CD14-positive monocyte (primary cell): Measurements from ENCODE around the gene EYA4. TPM values are rescaled to one million over a fixed set of nuclear protein-coding genes. Genes with fewer than 3 reads are reported as not detected.

Experiments
- DNase-seq, 3 donors: peaks; one replicate each; pipeline ENCODE4 v3.0.0-alpha.2; 2011 to 2022
- H2AFZ ChIP-seq: 2 replicates; pipeline ENCODE4 v1.6.0; 2012; ENCODE audit warnings: mild to moderate bottlenecking, low read depth, low read length, inconsistent platforms; ENCODE audit not compliant: insufficient read depth, poor library complexity, severe bottlenecking
- H3K27ac ChIP-seq, 2 donors: 1 replicate in 1 of 2; 2 replicates in 1 of 2; pipeline ENCODE4 v1.5.1; 2012 to 2013; ENCODE audit warnings: low read length in 2 of 2, control low read depth in 1 of 2, inconsistent platforms in 1 of 2, low read depth in 1 of 2, mild to moderate bottlenecking in 1 of 2
- H3K27me3 ChIP-seq, 2 donors: one replicate each; pipeline versions ENCODE4 v1.6.0 to v1.6.1; 2011 to 2013; ENCODE audit warnings: low read length in 2 of 2; ENCODE audit not compliant: control insufficient read depth in 2 of 2, insufficient read depth in 2 of 2
- H3K36me3 ChIP-seq, 2 donors: replicated peaks in 1 of 2; 1 replicate in 1 of 2; 2 replicates in 1 of 2; pipeline versions ENCODE4 v1.5.1 to v1.6.1; 2012 to 2013; ENCODE audit warnings: low read length in 2 of 2, control low read depth in 1 of 2, inconsistent platforms in 1 of 2, mild to moderate bottlenecking in 1 of 2; ENCODE audit not compliant: insufficient read depth in 2 of 2, control insufficient read depth in 1 of 2
- H3K4me1 ChIP-seq, 2 donors: 1 replicate in 1 of 2; 2 replicates in 1 of 2; pipeline versions ENCODE4 v1.5.1 to v1.6.1; 2012 to 2013; ENCODE audit warnings: low read length in 2 of 2, control low read depth in 1 of 2, inconsistent platforms in 1 of 2, mild to moderate bottlenecking in 1 of 2, moderate library complexity in 1 of 2; ENCODE audit not compliant: insufficient read depth in 2 of 2, control insufficient read depth in 1 of 2
- H3K4me2 ChIP-seq: replicated peaks from 2 replicates; pipeline ENCODE3; 2012; ENCODE audit warnings: low read length, moderate library complexity, mild to moderate bottlenecking; ENCODE audit not compliant: poor library complexity, severe bottlenecking; ENCODE audit errors: extremely low read depth
- H3K4me3 ChIP-seq, 3 experiments: fragments of 200-600 bp in 1 of 3; sonication (generic) in 1 of 3; replicated peaks in 1 of 3; 1 replicate in 2 of 3; 2 replicates in 1 of 3; pipeline ENCODE4 v1.5.1; 2011 to 2013; ENCODE audit warnings: low read length in 3 of 3, mild to moderate bottlenecking in 3 of 3, control low read depth in 2 of 3, low read depth in 2 of 3, inconsistent platforms in 1 of 3, moderate library complexity in 1 of 3
- H3K79me2 ChIP-seq: 2 replicates; pipeline ENCODE4 v1.6.0; 2012; ENCODE audit warnings: mild to moderate bottlenecking, control low read depth, inconsistent platforms, low read length, moderate library complexity; ENCODE audit not compliant: insufficient read depth
- H3K9ac ChIP-seq: 2 replicates; pipeline ENCODE4 v1.6.0; 2017; ENCODE audit warnings: low read length, mild to moderate bottlenecking; ENCODE audit not compliant: insufficient read depth, poor library complexity, severe bottlenecking
- H3K9me3 ChIP-seq, 2 donors: replicated peaks in 1 of 2; 1 replicate in 1 of 2; 2 replicates in 1 of 2; pipeline versions ENCODE4 v1.5.1 to v1.6.1; 2012 to 2013; ENCODE audit warnings: low read length in 2 of 2, control low read depth in 1 of 2; ENCODE audit not compliant: control insufficient read depth in 1 of 2, insufficient read depth in 1 of 2
- H4K20me1 ChIP-seq: 2 replicates; pipeline ENCODE4 v1.6.0; 2012; ENCODE audit warnings: mild to moderate bottlenecking, low read length, control low read depth, moderate library complexity; ENCODE audit not compliant: insufficient read depth
- H3K27ac Mint-ChIP-seq, 7 donors: one replicate each; pipeline ENCODE4 v1.8.0; 2020; ENCODE audit warnings: mild to moderate bottlenecking in 7 of 7, mixed read lengths in 7 of 7, moderate library complexity in 6 of 7, inconsistent platforms in 2 of 7
- H3K27me3 Mint-ChIP-seq, 3 donors: one replicate each; pipeline ENCODE4 v1.8.0; 2021 to 2022; ENCODE audit warnings: low read depth in 3 of 3, mild to moderate bottlenecking in 3 of 3, mixed read lengths in 3 of 3, moderate library complexity in 3 of 3, inconsistent platforms in 1 of 3
- H3K36me3 Mint-ChIP-seq, 2 donors: one replicate each; pipeline ENCODE4 v1.8.0; 2020; ENCODE audit warnings: mixed read lengths in 2 of 2, inconsistent platforms in 1 of 2, mild to moderate bottlenecking in 1 of 2
- H3K4me1 Mint-ChIP-seq: one replicate; pipeline ENCODE4 v1.8.0; 2020; ENCODE audit warnings: mild to moderate bottlenecking, mixed read lengths
- H3K4me3 Mint-ChIP-seq, 2 donors: one replicate each; pipeline ENCODE4 v1.8.0; 2020; ENCODE audit warnings: mild to moderate bottlenecking in 2 of 2, mixed read lengths in 2 of 2, moderate library complexity in 1 of 2
- H3K9me3 Mint-ChIP-seq, 7 donors: one replicate each; pipeline ENCODE4 v1.8.0; 2020 to 2022; ENCODE audit warnings: mixed read lengths in 7 of 7, mild to moderate bottlenecking in 6 of 7, moderate library complexity in 6 of 7, inconsistent platforms in 2 of 7
- WGBS: methylation state at CpG from one replicate; pipeline ENCODE4 v1.1.5; 2013; ENCODE audit warnings: missing lambda C conversion rate; ENCODE audit not compliant: insufficient coverage; 5-methylcytosine and 5-hydroxymethylcytosine counted together
- intact Hi-C, 2 donors: fragments of 100-400 bp; cut with micrococcal nuclease; formaldehyde crosslinking; loops; one replicate each; pipeline versions ENCODE4 v1.15.0 to v1.15.1; 2023
- polyA plus RNA-seq, 3 donors: library from polyadenylated mRNA; depleted of rRNA in 1 of 3; unstranded in 2 of 3; stranded (reverse) in 1 of 3; fragments of 300-500 nt in 2 of 3; fragments of >200 nt in 1 of 3; fragmentation: Illumina TruSeq in 2 of 3; gene quantifications; 1 replicate in 2 of 3; 2 replicates in 1 of 3; pipeline ENCODE4 v1.2.3, GENCODE V29; 2012 to 2021
- TF ChIP-seq, protein P1 (sequence below): fragments of 200-600 bp; IDR thresholded peaks from one replicate; pipeline ENCODE4 v1.8.0; 2022; ENCODE audit warnings: antibody characterized with exemption, mild to moderate bottlenecking

Gene EYA4
- polyA plus RNA-seq, 3 donors, result not detected

- TF ChIP-seq, protein P1, sequence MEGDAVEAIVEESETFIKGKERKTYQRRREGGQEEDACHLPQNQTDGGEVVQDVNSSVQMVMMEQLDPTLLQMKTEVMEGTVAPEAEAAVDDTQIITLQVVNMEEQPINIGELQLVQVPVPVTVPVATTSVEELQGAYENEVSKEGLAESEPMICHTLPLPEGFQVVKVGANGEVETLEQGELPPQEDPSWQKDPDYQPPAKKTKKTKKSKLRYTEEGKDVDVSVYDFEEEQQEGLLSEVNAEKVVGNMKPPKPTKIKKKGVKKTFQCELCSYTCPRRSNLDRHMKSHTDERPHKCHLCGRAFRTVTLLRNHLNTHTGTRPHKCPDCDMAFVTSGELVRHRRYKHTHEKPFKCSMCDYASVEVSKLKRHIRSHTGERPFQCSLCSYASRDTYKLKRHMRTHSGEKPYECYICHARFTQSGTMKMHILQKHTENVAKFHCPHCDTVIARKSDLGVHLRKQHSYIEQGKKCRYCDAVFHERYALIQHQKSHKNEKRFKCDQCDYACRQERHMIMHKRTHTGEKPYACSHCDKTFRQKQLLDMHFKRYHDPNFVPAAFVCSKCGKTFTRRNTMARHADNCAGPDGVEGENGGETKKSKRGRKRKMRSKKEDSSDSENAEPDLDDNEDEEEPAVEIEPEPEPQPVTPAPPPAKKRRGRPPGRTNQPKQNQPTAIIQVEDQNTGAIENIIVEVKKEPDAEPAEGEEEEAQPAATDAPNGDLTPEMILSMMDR, result no peak
- no peak for DNase-seq
- no peak overlapping the region for H3K9ac ChIP-seq
- no peaks in the 10 kb centered on the region for H4K20me1 ChIP-seq
- H2AFZ ChIP-seq, result no peak overlapping the region
- H3K36me3 Mint-ChIP-seq, result no peaks in the 10 kb centered on the region
- H3K4me3 ChIP-seq, result no peak overlapping the region
- no peaks in the 10 kb centered on the region for H3K79me2 ChIP-seq
- peaks cover 0 to 5% (median 0%) of the 10 kb centered on the region in 7 donors for H3K9me3 Mint-ChIP-seq
- peaks cover 0 to 3% (median 0%) of the 10 kb centered on the region in 3 donors for H3K27me3 Mint-ChIP-seq
- H3K9me3 ChIP-seq, result no peaks in the 10 kb centered on the region
- no peak overlapping the region for H3K27ac Mint-ChIP-seq
- no peaks in the 10 kb centered on the region for H3K27me3 ChIP-seq
- no peaks in the 10 kb centered on the region for H3K36me3 ChIP-seq
- intact Hi-C loops, result no loop called here
- WGBS, result no CpG with 5 or more reads among the region's 3 CpGs
- no peak overlapping the region for H3K27ac ChIP-seq
- H3K4me3 Mint-ChIP-seq, result no peak overlapping the region
- no peaks in the 10 kb centered on the region for H3K4me1 Mint-ChIP-seq
- no peak overlapping the region for H3K4me2 ChIP-seq
- no peaks in the 10 kb centered on the region for H3K4me1 ChIP-seq
Observed at GRCh38 chr6:133309579-133309978, 68.4 kb downstream of the EYA4 start.

DNA sequence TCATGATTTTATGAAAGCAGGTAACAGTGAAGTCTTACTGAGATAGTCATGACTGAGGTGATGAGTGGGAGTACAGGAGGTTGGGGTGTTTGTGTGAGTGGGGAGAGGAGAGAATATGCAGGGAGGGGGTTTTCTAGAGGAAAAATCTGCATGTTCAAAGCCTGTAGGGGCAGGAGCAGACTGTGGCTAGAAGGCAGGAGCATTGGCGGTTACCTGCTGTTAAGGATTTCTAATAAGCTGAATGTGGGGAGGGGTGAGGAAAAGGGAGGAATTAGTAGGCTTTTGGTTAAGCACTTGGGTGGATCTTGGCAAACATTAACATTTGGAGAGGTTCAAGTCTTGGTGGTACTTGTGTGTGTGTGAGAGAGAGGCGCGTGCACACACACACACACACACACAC lies 70.8 kb downstream of the EYA4 start:
- intact Hi-C loops, result no loop called here
- H3K4me3 Mint-ChIP-seq, result no peak overlapping the region
- 100% methylated on average over 1 of the region's 3 CpGs for WGBS

More for the DNA sequence above, 70.8 kb downstream of the EYA4 start:
- H3K27me3 Mint-ChIP-seq, result peaks cover 0 to 3% (median 0%) of the 10 kb centered on the region in 3 donors
- Histone ChIP-seq H3K27me3 (no peaks in the 10 kb centered on the region), H3K4me2 (no peak overlapping the region), H2AFZ (no peak overlapping the region), H3K4me3 (no peak overlapping the region), H3K9me3 (no peaks in the 10 kb centered on the region), H3K4me1 (no peaks in the 10 kb centered on the region), H3K27ac (no peak overlapping the region), H4K20me1 (no peaks in the 10 kb centered on the region), H3K36me3 (no peaks in the 10 kb centered on the region), H3K79me2 (no peaks in the 10 kb centered on the region), H3K9ac (no peak overlapping the region)
- no peaks in the 10 kb centered on the region for H3K4me1 Mint-ChIP-seq
- H3K36me3 Mint-ChIP-seq, result no peaks in the 10 kb centered on the region
- DNase-seq, result no peak
- H3K9me3 Mint-ChIP-seq, result peaks cover 0 to 5% (median 0%) of the 10 kb centered on the region in 7 donors
- H3K27ac Mint-ChIP-seq, result no peak overlapping the region
- TF ChIP-seq, protein P1, result no peak
